ENCODE results near the gene ZMIZ1.

Gene ZMIZ1

DNA sequence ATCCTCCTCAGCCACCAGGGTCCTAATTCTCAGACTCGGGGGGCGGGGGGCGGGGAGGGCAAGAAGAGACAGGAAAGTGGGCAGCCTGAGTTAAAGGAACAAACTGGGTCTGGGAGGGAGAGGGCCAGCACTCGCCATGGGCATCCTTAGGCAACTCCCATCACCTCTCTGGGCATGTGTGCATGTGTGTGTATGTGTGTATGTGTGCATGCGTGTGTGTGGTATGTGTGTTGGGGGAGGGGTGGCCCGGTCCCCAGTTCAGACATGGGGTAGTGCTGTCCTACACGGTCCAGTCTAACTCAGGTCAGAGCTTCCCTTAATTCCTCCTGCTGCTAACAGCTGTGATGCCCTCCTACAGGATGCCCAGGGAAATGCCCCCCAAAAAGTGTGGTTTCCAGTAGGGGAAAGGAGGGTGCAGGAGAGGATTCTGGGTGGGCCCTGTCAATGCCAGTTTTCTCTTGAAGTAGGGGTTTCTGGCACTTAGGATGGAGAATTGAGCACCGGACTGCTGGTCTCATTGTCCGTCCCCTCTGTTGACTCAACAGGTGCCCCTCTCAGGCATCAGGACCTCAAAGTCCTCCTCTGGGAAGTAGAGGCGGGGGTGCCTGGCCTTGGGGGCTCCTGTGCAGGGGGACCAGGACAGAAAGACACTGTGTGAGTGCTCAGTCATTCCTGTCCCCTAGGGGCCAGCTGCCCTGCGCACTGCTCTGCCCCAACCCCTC lies 15.1 kb upstream of the ZMIZ1 start:
- DNase-seq: no peak

GRCh38 chr10:79054203-79055099 lies 14.3 kb upstream of the ZMIZ1 start:
- no peak for DNase-seq

GRCh38 chr10:79055100-79055782 lies 13.5 kb upstream of the ZMIZ1 start:
- no peak for DNase-seq

DNA sequence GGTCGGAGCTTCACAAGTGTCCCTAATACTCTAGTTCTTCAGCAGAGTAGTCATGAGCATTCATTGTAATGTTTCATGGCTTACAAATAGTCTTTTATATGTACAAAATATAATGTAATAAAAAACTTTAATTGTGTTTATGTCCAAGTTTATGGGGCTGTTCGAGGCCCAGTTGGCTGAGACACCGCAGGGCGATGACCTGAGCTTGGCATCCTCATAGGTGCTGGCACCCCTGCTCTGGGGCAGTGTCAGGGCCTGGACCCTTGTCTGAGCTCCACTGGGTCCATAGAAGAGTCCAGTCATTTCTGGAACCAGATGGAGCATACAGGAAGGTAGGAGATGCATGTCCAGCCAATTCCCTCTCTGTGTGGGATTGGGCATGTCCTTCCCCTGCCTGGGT lies 12.9 kb upstream of the ZMIZ1 start:
- DNase-seq: no peak

- DNase-seq: no peak
Measured at GRCh38 chr10:79056361-79056735, 12.4 kb upstream of the ZMIZ1 start.

GRCh38 chr10:79056736-79057391 lies 11.9 kb upstream of the ZMIZ1 start:
- DNase-seq: no peak

DNA sequence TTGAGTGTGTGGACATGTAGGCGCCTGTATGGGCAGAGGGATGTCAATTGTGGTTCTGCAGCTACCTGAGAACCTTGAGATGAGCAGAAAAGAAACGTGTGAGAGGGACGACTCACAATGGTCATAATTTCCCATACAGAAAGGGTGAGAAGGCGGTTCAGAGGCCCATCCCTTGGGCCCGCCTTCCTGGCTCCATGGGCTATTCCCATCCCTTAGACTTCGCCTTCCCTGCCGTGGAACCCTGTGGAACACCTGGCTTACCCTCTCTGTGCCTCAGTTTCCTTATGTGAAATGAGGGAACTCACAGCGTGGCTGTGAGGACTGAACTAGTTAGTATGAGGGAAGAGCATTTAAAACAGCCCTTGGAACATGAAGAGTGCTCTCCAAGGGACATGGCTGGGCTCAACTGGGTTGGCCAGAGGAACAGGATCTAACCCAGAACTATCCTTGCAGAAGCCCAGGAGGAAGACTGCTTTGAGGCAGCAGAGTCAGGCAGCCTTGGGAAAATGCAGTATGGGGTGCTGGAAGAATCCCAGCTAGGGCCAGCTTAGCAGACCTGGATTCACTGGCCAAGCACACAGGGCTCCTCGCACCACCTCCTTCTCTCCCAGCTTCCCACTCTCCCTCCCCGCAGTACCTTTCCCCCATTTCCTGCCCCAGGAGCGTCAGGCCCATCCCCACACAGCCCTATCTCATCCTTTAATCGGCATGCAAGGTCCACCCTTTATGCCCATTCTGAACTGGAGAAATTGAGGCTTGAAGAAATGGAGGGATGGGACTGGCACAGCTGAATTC lies 11.1 kb upstream of the ZMIZ1 start:
- no peak for DNase-seq

DNA sequence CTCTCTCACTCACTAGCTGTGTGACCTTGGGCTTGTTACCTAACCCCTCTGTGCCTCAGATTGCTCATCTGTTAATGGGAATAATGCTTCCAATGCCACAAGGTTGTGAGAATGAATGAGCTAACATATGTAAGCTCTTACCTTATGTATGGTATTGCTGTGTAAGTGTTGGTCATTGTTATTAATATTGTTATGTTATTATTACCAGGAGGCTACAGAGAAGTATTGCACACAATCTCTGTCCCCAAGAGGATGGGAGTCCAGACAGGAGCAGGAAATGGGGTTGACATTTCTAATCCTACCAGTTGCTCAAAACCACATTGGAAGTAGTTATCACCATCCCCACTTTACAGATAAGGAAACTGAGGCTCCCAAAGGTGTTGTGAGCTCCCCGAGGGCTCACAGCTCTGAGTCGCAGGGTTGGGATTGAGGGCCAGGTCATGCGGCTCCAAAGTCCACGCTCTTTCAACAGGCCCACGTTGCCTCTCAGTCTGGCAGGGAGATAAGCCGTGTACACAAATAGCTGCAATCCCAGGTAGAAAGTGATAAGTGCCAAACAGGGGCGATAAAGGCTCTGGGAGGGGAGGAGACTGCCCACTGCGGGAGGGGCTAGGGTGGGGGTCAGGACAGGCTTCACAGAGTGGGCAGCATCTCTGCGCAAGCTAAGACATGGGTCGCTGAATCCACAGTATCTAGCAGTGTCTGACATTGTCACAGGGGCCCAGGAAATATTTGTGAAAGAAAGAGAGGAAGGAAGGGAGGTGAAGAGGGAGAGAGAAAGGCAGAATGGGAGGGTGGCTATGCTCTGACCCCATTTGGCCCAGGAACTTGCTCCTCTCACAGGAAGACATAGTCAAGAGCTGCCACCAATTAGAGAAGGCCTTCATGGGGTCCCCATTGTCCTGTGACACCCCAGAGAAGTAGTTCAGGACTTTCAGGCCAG lies 9.6 kb upstream of the ZMIZ1 start:
- DNase-seq: no peak

- no peak for DNase-seq
Measured at GRCh38 chr10:79059859-79060379, 8.8 kb upstream of the ZMIZ1 start.

DNA sequence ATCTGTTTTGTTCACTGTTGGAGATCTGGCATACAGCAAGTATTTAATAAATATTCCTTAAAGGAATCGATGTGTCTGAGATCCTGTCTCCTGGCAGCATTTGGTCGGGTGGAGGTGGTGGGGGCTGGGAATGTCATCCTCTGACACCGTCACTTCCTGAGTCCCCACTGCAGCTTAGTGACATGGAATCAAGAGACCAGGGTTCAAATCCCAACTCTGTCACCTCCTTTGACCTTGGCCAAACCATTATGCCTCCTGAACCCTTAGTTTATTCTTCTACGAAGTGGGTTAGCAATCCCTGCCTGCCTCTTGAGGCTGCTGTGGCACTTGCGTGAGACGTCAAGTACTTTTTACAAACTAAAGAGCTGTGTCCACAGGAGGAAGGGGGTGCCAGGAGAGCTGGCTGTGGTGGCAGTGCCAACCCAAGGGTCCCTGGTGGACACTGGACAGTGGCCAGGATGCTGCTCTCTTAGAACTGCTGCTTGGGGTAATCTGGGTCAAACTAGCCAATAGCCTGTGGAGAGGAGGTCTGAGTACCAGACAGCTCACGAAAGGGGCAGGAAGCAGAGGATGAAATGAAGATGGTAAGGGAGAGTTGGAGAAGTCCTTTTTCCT lies 8.0 kb upstream of the ZMIZ1 start:
- no peak for DNase-seq

GRCh38 chr10:79061441-79062315 lies 7.1 kb upstream of the ZMIZ1 start:
- no peak for DNase-seq

- DNase-seq: no peak
Measured at GRCh38 chr10:79063071-79063491, 5.7 kb upstream of the ZMIZ1 start.

GRCh38 chr10:79063661-79064492 lies 4.9 kb upstream of the ZMIZ1 start:
- no peak for DNase-seq

- no peak for DNase-seq
Measured at GRCh38 chr10:79065091-79065551, 3.6 kb upstream of the ZMIZ1 start.

DNA sequence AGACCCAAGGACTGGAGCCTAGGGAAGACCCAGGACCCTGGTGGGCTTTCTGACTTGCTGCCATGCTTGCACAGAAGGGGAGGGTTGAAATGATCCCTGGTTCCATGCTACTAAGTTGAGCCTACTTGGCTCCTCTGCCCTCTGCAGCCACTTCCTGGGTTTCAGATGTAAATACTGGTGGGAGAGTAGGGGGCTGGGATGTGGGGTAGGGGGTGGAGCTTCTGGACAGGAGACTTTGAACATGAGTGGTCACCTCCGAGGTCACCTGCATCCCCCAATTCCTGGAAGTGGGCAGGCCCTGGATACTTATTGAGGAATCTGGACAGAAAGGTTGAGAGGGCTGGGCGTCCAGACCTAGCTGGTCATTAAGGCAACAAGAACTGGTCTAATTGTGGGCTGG lies 2.9 kb upstream of the ZMIZ1 start:
- no peak for DNase-seq

- DNase-seq: peak; percentile 34
Measured at GRCh38 chr10:79066411-79067240, 2.1 kb upstream of the ZMIZ1 start.
